GM21367 (cell line): ENCODE data around the gene SLC24A4.

ENCODE experiments used
- ATAC-seq: cut with Tn5 transposase; IDR thresholded peaks from one replicate; pipeline ENCODE4 v1.9.1; 2021; ENCODE audit not compliant: unreplicated experiment

The SLC24A4 gene

DNA sequence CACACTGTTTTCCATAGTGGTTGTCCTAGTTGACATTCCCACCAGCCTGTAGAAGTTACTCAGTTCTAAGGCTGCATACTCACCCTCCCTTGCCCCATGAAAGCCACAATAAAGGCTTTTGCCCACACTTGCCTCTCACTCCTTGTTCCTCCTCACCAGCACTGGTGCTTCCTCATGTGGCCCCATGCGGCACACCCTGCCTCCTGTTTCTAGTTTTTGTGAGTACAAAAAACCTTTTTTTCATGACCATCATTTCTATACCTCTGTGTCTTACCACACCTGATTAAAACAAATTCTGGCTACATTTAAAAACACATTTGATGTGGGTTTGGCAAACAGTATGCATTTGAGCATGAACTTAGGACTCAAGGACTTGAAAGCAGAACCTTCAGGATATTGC lies 149.9 kb downstream of the SLC24A4 start:
- ATAC-seq = no peak

- ATAC-seq = no peak
Observed at GRCh38 chr14:92473261-92473968, 150.4 kb downstream of the SLC24A4 start.

DNA sequence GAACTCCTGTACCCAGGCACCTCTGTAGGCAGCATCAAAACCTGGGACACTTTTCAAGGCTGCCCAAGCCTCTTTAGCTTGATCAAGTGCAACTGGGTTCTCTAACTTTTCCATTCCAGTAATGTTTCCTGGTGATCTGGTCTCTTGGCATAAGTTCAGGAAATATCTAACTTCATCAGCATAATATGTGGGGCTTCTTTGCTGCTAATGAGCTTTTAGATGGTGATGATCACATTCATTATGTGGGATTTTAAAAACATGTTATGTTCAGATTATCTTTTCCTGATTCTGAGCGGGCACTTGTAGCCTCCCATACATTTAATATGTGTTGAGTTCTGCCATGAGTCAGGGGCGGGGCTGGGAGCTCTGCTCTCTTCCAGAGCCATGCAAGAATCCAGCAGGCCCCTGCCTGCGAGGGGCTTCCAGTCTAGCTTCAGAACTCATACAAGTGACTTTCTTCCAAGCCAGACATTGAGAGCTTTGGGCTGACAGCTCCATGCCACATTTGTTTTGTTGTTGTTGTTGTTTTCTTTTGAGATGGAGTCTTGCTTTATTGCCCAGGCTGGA lies 151.1 kb downstream of the SLC24A4 start:
- ATAC-seq = no peak

- no peak for ATAC-seq
Observed at GRCh38 chr14:92475037-92475436, 152.1 kb downstream of the SLC24A4 start.

DNA sequence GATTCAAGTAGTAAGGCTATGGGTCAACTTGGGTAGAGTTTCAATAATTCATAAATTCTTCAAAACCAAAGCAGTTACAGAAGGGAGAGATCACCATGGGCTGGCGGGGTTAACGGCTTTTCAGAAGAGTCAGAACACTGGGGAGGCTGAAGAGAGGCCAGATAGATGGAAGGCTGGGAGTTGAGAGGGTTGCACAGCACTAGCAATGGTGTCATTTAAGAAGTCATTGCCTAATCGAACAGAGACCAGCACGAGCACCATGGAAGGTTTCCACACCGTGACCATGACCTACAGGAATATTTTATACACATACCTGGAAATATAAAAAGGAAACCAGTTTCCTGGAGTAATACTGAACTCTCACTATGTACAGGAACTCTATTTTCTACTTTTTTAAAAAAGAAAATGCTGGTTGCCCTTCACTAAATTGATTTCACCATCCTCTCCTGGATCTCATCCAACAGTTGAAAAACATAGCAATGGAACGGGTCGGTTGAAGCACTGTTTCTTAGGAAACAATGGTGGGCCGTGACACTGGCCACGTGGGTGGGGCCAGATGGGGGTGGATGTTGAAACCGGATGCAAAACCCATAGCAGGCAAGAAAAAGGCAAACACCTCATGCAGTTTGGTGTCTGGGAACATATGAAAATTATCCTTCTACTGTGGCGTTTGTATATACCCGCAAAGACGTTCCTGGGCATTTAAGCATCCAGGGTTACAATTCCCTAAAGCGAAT lies 152.7 kb downstream of the SLC24A4 start:
- ATAC-seq = no peak

DNA sequence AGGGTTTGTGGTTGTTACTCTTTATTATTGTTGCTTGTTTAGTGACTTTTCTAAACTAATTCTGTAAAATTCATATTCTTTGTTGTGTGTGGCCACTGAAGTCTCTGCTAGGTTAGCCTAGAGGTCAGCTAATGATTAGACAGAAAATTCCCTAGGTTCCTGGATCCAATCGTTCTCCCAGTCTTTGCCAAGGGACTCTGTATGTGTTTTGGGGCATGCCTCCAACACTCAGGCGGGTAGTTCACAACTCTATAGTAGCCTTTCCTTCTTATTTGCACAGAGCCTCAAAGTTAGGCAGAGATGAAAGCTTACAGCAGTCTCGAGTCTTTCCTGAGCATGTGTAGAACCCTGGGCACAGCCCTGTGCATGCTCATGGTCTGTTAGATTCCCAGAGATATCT lies 157.9 kb downstream of the SLC24A4 start:
- ATAC-seq = no peak

DNA sequence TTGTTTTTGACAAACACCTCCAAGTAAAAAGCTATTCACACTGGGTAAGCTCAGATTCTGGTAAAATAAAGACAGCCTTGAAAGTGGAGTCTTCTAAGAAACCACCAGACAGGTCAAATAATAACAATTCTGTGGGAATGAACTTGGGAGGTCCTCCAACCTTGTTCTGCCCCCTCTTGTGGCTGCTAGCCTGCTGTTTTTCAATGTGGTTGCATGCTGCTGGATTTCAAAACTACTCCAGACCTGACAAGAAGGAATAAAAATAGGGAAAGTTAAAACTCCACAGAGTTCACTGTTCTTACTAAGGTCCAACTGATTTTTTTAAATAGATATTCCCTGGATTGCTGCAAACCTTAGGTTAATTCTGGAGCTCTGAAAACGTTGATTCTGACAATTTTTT lies 158.4 kb downstream of the SLC24A4 start:
- no peak for ATAC-seq

DNA sequence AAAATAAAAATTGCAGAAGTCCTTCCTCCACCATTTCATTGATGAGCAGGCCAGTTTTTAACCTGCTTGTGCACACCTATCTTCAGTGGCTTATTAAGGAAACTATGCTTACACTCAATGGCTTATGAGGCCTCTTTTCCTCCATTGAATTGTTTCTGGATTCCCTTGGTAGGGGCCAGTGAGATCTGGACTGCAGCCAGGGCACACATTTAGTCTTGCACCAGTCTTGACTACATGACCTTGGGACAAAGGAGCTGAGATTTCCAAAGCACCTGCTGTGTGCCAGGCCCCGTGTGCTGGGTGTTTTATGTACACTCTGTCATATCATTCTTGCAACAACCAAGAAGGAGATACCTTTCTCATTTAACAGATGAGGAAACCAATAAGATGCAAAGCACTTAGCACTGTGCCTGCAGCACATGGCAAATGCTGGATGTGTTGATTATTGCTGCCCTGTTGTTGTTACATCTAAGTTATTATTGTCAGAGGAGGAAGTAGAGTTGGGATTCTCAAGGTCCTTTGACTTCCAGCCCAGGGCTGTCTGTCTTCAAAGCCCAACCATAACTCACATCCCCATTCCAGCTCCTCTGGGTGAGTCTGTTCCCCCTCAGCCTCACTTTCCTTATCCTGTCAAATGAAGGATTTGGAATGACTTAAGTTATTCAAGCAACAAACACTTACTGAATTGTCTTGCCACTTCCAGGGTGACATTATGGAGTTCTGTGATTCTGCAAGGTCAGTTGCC lies 159.0 kb downstream of the SLC24A4 start:
- no peak for ATAC-seq

DNA sequence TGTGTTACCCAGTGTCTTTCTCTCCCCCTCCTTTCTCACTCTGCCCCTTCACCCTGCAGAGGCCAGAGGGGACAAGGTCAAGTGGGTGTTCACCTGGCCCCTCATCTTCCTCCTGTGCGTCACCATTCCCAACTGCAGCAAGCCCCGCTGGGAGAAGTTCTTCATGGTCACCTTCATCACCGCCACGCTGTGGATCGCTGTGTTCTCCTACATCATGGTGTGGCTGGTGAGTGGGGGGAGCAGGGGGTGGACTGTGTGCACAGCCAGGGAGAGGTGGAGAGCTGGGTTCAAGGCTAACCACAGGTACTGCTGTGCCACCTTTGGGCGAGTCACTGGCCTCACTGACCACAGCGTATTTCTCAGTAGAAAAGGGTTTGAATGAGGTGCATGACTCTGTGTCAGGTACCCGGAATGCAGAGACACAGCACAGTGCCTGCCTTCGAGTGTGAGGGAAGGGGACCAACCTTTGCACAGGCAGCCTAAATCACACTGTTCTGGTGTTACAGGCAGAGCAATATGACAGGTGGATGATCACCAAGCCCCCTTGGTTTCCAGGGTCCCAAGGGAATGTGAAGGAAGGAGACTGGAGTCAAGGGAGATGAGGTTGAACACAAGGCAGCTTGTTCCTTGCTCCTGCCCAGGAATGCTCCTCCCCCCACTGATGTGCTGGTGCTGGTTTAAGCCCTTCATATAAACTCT lies 159.8 kb downstream of the SLC24A4 start:
- no peak for ATAC-seq

GRCh38 chr14:92484132-92484823 lies 161.3 kb downstream of the SLC24A4 start:
- ATAC-seq = no peak

GRCh38 chr14:92486881-92487280 lies 163.9 kb downstream of the SLC24A4 start:
- ATAC-seq = no peak

GRCh38 chr14:92487513-92488133 lies 164.7 kb downstream of the SLC24A4 start:
- no peak for ATAC-seq

DNA sequence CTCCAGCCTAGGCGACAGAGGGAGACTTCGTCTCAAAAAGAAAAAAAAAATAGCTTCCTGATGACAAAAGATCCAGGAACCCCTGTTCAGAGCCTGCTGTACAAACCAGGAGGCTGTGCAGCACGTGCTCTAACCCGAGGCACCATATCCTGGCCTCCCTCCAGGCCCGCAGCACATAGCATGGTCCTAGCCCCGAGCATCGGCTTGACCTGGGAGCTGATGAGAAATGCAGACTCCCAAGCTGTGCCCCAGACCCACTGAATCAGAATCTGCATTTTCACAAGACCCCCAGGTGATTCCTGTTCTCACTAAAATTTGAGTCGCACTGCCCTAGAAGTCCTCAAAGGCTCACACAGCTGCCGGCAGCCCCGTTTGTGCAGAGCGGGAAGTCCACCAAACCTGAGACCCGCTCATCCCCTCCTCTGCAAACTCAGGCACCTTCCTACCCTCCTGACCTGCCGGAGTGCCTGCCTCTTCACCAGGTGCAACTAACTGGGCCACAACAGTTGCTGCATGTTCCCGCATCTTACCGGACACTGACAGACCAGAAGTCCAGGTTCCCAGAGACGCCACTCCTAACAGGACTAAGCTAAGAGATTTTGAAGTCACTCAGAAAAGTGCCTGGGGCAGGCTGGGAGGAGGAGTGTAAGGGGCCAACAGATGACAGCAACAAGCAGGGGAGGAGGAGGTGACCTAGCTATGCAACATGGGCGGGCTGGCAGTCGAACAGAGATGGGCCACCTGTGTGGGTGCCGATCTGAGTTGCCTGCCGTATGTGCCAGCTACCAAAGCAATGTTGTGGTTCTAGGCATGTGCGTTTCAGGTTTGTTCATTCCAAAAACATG lies 166.7 kb downstream of the SLC24A4 start:
- ATAC-seq = no peak

- no peak for ATAC-seq
Observed at GRCh38 chr14:92490239-92490959, 167.4 kb downstream of the SLC24A4 start.

DNA sequence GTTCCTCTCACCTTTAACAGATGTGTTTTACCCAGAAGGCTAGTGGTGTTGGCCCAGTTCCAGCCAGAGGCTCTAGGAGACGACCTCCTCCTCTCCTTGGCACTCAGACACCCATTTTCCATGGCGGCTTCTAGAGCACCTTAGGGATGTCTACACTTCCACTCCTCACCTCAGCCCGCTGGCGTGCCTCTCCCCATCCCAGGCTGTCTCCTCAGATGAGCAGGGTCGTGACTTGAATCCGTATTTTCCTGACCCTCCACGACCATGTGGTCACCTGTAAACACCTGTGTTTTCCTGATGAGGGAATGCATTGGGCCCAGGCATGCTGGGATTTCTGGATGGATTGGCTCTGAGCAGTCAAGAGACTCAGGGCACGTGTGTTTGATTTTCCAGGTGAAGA lies 168.8 kb downstream of the SLC24A4 start:
- no peak for ATAC-seq

- ATAC-seq = no peak
Observed at GRCh38 chr14:92492258-92492657, 169.3 kb downstream of the SLC24A4 start.

DNA sequence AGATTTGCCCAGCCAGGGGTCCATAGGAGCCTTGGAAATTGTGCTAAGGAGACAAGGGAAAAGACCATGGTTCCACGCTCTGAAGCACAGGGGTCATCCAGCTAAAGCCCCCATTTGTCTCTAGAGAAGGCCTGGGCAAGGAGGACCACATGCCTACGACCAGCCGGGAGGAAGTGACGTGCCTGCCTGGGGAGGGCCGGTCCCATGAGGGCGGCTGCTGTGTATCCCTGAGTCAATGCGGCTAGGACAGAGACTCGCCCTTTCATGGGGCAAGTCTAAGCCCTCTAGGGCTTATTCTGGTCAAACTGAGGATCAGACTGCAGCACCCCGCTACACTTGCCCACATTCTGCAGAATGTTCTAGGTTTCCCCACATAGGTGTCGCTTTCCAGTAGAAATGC lies 170.1 kb downstream of the SLC24A4 start:
- ATAC-seq = no peak

DNA sequence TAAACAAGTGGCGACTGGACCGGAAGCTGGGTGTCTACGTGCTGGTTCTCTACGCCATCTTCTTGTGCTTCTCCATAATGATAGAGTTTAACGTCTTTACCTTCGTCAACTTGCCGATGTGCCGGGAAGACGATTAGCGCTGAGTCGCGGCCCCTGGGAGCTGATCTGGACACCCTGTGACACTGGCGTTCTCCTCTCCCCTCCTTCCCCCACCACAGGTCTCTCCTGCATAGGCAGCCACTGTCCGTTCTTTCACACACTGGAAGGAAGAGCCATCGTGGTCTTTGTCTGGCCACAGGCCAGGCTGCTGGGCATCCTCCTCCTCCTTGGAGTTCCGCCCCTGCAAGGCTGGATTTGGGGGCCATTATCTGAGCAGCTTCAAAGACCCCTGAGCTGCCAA lies 170.5 kb downstream of the SLC24A4 start:
- no peak for ATAC-seq
